Rectal smooth muscle tissue (tissue), 1 donor: ENCODE results near the gene DECR2.
"Not testable (repeated sequence)": the region's sequence is repeated elsewhere in the genome, so short reads cannot be mapped to it uniquely, and the experiment has no call there.

Experiments
- H3K27ac ChIP-seq: one replicate; pipeline ENCODE4 v1.7.0; 2013; ENCODE audit warnings: low read depth, low read length, inconsistent platforms
- H3K27me3 ChIP-seq: one replicate; pipeline ENCODE4 v1.7.0; 2013; ENCODE audit warnings: low read length; ENCODE audit not compliant: control insufficient read depth, insufficient read depth
- H3K36me3 ChIP-seq: one replicate; pipeline ENCODE4 v1.7.0; 2013; ENCODE audit warnings: low read length; ENCODE audit not compliant: control insufficient read depth, insufficient read depth
- H3K4me1 ChIP-seq: one replicate; pipeline ENCODE4 v1.7.0; 2013; ENCODE audit warnings: low read length; ENCODE audit not compliant: control insufficient read depth, insufficient read depth
- H3K4me3 ChIP-seq: one replicate; pipeline ENCODE4 v1.7.0; 2013; ENCODE audit warnings: low read length
- H3K9ac ChIP-seq: one replicate; pipeline ENCODE4 v1.7.0; 2013; ENCODE audit warnings: low read length

DECR2 gene

GRCh38 chr16:407253-407652, 5.6 kb downstream of the DECR2 start:
- Histone ChIP-seq H3K4me3 (no peak overlapping the region), H3K4me1 (peaks cover 1% of the 10 kb centered on the region), H3K9ac (no peak overlapping the region), H3K36me3 (peaks cover 6% of the 10 kb centered on the region), H3K27ac (no peak overlapping the region), H3K27me3 (no peaks in the 10 kb centered on the region)

GRCh38 chr16:410516-411178, 9.0 kb downstream of the DECR2 start:
- Histone ChIP-seq H3K27me3 (no peaks in the 10 kb centered on the region), H3K36me3 (peaks cover 6% of the 10 kb centered on the region), H3K4me3 (no peak overlapping the region), H3K4me1 (no peaks in the 10 kb centered on the region), H3K27ac (no peak overlapping the region), H3K9ac (no peak overlapping the region)

GRCh38 chr16:411576-412265, 10.0 kb downstream of the DECR2 start:
- H3K4me3 ChIP-seq: no peak overlapping the region
- no peaks in the 10 kb centered on the region for H3K27me3 ChIP-seq
- H3K9ac ChIP-seq: no peak overlapping the region
- no peaks in the 10 kb centered on the region for H3K4me1 ChIP-seq
- H3K27ac ChIP-seq: no peak overlapping the region
- peaks cover 6% of the 10 kb centered on the region for H3K36me3 ChIP-seq

- H3K9ac ChIP-seq: no peak overlapping the region
- no peak overlapping the region for H3K4me3 ChIP-seq
- peaks cover 5% of the 10 kb centered on the region for H3K36me3 ChIP-seq
- H3K27me3 ChIP-seq: no peaks in the 10 kb centered on the region
- H3K4me1 ChIP-seq: no peaks in the 10 kb centered on the region
- no peak overlapping the region for H3K27ac ChIP-seq
Observed at GRCh38 chr16:414395-415169, 12.9 kb downstream of the DECR2 start.

- H3K27ac ChIP-seq, H3K36me3 ChIP-seq, H3K27me3 ChIP-seq, H3K9ac ChIP-seq, H3K4me3 ChIP-seq, H3K4me1 ChIP-seq: not testable (repeated sequence)
Observed at GRCh38 chr16:415170-415498, 13.4 kb downstream of the DECR2 start.

- H3K9ac ChIP-seq, H3K4me1 ChIP-seq, H3K27ac ChIP-seq, H3K27me3 ChIP-seq, H3K4me3 ChIP-seq, H3K36me3 ChIP-seq: not testable (repeated sequence)
Observed at GRCh38 chr16:422179-422578, 20.5 kb downstream of the DECR2 start.

- peak overlapping the region; percentile 77 for H3K4me3 ChIP-seq
- H3K27ac ChIP-seq: peak overlapping the region; percentile 97
- H3K36me3 ChIP-seq: no peaks in the 10 kb centered on the region
- H3K27me3 ChIP-seq: peaks cover 2% of the 10 kb centered on the region
- peaks cover 5% of the 10 kb centered on the region for H3K4me1 ChIP-seq
- peak overlapping the region; percentile 39 for H3K9ac ChIP-seq
Observed at GRCh38 chr16:424033-424622, 22.4 kb downstream of the DECR2 start.

- Histone ChIP-seq H3K27me3 (peaks cover 2% of the 10 kb centered on the region), H3K4me1 (peaks cover 5% of the 10 kb centered on the region), H3K27ac (peak overlapping the region; percentile 97), H3K36me3 (no peaks in the 10 kb centered on the region), H3K9ac (peak overlapping the region; percentile 57), H3K4me3 (peak overlapping the region; percentile 77)
Observed at GRCh38 chr16:424623-425081, 23.0 kb downstream of the DECR2 start.

GRCh38 chr16:425082-425718, 23.5 kb downstream of the DECR2 start, which contains the start of gene RAB11FIP3:
RAB11FIP3 (plus strand) TSS chr16:425649; CDS start chr16:426007, 358 bp downstream.
- H3K36me3 ChIP-seq: no peaks in the 10 kb centered on the region
- H3K4me1 ChIP-seq: peaks cover 5% of the 10 kb centered on the region
- H3K9ac ChIP-seq: peak within 1 kb of the TSS; percentile 57
- peak within 1 kb of the TSS; percentile 77 for H3K4me3 ChIP-seq
- peaks cover 2% of the 10 kb centered on the region for H3K27me3 ChIP-seq
- peak within 1 kb of the TSS; percentile 97 for H3K27ac ChIP-seq

GRCh38 chr16:425740-426114, 24.0 kb downstream of the DECR2 start:
- Histone ChIP-seq H3K4me1 (peaks cover 5% of the 10 kb centered on the region), H3K4me3 (peak overlapping the region; percentile 77), H3K27me3 (peaks cover 2% of the 10 kb centered on the region), H3K36me3 (no peaks in the 10 kb centered on the region), H3K9ac (no peak overlapping the region), H3K27ac (peak overlapping the region; percentile 97)

GRCh38 chr16:426115-426905, 24.6 kb downstream of the DECR2 start:
- Histone ChIP-seq H3K27ac (no peak overlapping the region), H3K4me3 (peak overlapping the region; percentile 57), H3K4me1 (peaks cover 5% of the 10 kb centered on the region), H3K36me3 (no peaks in the 10 kb centered on the region), H3K27me3 (peaks cover 2% of the 10 kb centered on the region), H3K9ac (no peak overlapping the region)
